GM19397 (cell line): ENCODE results near the gene STN1.

Source experiments
- ATAC-seq: cut with Tn5 transposase; IDR thresholded peaks from one replicate; pipeline ENCODE4 v1.9.1; 2021; ENCODE audit warnings: mild to moderate bottlenecking, moderate library complexity; ENCODE audit not compliant: unreplicated experiment

Gene STN1

GRCh38 chr10:103895411-103896186 lies 22.4 kb downstream of the STN1 start:
- ATAC-seq: no peak

- ATAC-seq: no peak
Observed at GRCh38 chr10:103894441-103894864, 23.5 kb downstream of the STN1 start.

GRCh38 chr10:103893817-103894216 lies 24.2 kb downstream of the STN1 start:
- no peak for ATAC-seq

GRCh38 chr10:103892181-103892580 lies 25.8 kb downstream of the STN1 start:
- no peak for ATAC-seq

DNA sequence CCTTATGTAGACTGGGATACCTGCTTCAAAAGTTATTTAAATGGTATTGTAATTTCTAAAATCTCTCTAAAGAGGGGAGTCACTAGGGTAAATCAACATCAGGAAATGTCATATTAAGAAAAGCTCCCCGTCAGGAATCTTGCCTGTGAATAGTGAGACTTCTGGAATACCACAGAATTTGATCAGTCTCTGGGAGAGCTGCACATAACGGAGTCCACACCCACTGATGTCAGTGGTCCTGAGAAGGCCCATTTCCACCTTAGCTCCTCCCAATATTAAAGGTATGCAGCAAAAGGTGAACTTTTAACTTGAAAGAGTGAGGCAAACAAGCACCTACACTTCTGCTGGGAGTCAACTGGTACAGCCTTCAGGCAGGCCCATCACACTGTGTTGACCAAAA lies 27.3 kb downstream of the STN1 start:
- ATAC-seq: no peak

DNA sequence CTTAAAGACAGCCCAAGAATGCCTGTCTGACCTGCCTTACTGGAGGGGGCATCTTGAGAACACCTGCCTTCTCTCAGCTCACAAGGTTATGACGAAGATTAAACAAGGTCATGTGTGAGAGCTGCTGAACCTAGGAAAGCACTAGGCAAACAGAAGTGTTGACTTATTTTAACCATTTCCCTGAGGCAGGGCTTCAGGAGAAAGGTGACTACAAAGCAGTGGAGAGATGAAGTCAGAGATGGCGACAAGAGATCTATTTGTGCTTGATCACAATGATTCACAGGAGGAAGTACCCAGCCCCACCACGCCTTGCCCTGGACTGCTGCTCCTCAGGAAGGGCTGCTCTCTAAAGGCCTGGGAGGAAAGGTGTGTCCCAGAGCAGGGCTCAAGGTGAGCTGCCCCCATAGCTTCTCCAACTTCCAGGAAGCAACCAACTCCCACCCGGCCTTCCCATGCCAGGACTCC lies 27.8 kb downstream of the STN1 start:
- ATAC-seq: no peak

DNA sequence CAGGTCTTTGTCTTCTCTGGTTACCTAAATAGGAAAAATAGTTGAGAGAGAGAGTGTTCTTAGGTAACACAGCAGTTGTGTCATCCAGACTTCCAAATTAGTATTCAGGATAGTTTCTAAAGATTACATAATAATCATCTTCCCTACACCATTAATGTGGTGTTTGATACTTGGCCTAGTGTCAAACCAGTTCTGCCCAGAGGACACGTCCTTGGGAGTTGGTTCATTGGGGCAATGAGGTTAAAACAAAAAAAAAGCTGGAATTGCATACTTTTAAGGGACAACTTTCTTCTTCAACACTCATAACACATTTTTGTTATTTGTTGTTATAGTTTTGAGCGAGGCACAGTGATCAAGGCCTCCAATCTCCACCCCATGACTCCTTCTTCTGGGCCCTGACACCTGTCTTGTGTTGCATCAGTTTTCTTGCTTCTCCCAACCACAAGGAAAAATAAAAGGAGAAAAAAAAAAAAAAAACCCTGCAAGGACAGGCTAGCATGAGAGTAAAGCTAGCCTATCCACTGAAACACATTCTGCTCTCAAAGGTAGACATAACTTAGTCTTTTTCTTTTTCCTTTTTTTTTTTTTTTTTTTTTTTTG lies 28.8 kb downstream of the STN1 start:
- ATAC-seq: no peak

- no peak for ATAC-seq
Observed at GRCh38 chr10:103888113-103888841, 29.7 kb downstream of the STN1 start.

- no peak for ATAC-seq
Observed at GRCh38 chr10:103885617-103886016, 32.4 kb downstream of the STN1 start.

DNA sequence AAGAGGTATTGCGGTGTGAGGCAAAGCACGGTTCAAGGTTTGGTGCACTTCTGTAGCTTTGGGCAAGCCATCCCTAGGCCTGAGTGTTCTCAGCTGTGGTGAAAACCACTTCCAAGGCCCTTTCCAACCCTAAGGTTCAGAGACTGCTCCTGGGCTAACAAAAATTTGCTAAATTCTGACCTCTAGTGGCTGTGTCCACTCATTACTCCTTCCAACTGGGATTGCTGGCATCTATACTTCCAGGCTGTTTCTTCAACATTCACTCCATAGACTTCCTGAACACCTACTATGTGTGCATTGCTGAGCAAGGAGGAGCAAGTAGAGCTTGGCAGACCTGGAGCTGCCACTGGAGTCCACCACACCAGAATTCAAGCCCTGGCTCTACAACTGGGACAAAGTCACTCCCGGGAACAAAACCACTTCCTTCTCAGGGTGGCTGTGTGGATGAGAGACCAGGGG lies 33.3 kb downstream of the STN1 start:
- no peak for ATAC-seq

DNA sequence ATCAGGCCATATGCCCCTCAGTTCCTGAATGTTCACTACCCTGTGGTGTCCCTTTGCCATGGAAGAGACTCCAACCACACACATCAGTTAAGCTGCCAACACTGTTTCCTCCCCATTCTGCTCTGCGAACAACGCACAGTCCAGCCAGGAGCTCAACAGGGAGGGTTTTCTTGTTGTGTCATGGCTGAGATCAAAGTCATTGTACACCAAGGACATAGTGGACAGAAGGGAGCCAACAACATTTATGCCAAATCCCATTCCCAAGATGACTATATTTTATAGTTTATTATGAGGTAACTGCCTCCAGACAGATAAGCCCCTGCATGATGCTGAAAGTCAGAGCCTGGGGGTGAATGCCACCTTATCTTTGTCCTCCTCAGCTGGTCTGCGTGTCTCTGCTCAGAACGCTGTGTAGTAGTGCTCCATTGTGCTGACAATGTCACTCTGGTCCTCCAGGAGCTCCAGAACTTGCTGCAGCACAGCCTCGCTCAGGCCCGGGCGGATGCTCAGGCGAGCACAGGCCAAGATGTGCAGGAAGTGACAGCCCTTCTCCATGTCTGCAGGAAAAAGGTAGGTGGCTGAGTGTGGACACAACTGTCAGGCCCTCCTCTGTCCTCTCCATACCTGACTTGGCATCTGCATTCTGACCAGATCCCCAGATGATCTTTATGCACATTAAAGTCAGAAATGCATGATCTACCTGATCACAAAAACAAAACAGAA lies 35.5 kb downstream of the STN1 start:
- ATAC-seq: no peak

- no peak for ATAC-seq
Observed at GRCh38 chr10:103881416-103882284, 36.3 kb downstream of the STN1 start.

DNA sequence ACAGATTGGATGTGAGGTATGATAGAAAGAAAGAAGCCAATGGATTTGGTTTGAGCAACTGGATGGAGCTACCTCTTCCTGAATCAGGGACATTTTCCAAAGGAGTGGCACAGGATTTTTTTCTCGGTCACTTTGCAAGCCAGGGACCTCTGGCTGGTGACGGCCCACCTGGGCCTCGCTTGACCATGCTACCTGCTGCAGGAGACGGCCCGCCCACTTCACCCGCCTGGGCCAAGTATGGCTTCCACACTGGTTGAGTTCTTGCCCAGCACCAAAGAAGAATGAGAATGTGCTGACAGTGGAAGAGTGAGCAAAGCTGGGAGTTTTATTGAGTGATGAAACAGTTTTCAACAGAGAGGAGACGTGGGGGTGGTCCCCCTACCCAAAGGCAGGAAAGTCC lies 38.2 kb downstream of the STN1 start:
- no peak for ATAC-seq

GRCh38 chr10:103879409-103879808 lies 38.6 kb downstream of the STN1 start:
- no peak for ATAC-seq

GRCh38 chr10:103877861-103878260 lies 40.1 kb downstream of the STN1 start:
- ATAC-seq: no peak

DNA sequence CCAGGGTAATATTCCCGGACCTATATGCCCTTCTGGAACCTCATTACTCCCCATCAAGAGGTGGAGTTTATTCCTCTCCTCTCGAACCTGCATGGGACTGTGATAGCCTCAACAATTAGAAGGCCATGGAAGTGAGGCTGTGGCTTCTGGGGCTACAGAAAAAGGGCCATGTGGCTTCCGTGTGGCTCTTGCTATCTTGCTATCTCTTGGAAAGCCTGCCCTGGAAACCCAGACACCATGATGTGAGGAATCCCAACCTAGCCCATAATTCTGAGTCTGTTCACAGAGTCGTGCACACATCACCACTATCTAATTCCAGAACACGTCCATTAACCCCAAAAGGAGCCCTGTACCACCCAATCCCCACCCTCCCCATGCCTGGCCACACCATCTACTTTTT lies 41.8 kb downstream of the STN1 start:
- ATAC-seq: no peak

- no peak for ATAC-seq
Observed at GRCh38 chr10:103874730-103875129, 43.3 kb downstream of the STN1 start.

GRCh38 chr10:103872137-103872931 lies 45.6 kb downstream of the STN1 start:
- no peak for ATAC-seq

GRCh38 chr10:103871006-103871405 lies 47.0 kb downstream of the STN1 start:
- no peak for ATAC-seq
